SK-MEL-5 (cell line): ENCODE measurements around the gene SMARCA4. TPM values are rescaled to one million over a fixed set of nuclear protein-coding genes. Genes with fewer than 3 reads are reported as not detected.
A peak's percentile ranks its signal among the peaks of the same experiment; 100 is the strongest.

Source experiments
- DNase-seq: peaks from one replicate; pipeline ENCODE4 v3.0.0-alpha.2; 2016; ENCODE audit warnings: low read depth, low spot score
- in situ Hi-C: cut with HindIII; loops from 2 replicates; pipeline ENCODE4 v1.10.0; 2016; ENCODE audit warnings: low sequenced_read_pairs, high pct_unique_total_duplicates, low pct_unique_long_range_greater_than_20kb
- total RNA-seq: library from RNA; depleted of rRNA; stranded (reverse); fragments of >200 nt; shearing (Covaris generic); gene quantifications from 2 replicates; pipeline ENCODE4 v1.2.3, GENCODE V29; 2014

Gene SMARCA4
- total RNA-seq, 1 experiment from 2014 or later: 5.8 TPM

- in situ Hi-C loops: no loop called here
- no peak for DNase-seq
These were observed 59.0 kb downstream of the SMARCA4 start for GRCh38 chr19:11019824-11020223.

- in situ Hi-C loops: no loop called here
- DNase-seq: no peak
These were observed 59.6 kb downstream of the SMARCA4 start for GRCh38 chr19:11020423-11020822.

GRCh38 chr19:11020982-11021759 is 60.3 kb downstream of the SMARCA4 start:
- in situ Hi-C loops: no loop called here
- no peak for DNase-seq

GRCh38 chr19:11021760-11022144 is 60.9 kb downstream of the SMARCA4 start:
- in situ Hi-C loops: no loop called here

GRCh38 chr19:11023016-11023415 is 62.2 kb downstream of the SMARCA4 start:
- in situ Hi-C loops: no loop called here
- DNase-seq: no peak

More at GRCh38 chr19:11021760-11022144, 60.9 kb downstream of the SMARCA4 start:
- no peak for DNase-seq

GRCh38 chr19:11023710-11024109 is 62.9 kb downstream of the SMARCA4 start:
- in situ Hi-C loops: no loop called here
- no peak for DNase-seq

- DNase-seq: no peak
- in situ Hi-C loops: no loop called here
These were observed 63.4 kb downstream of the SMARCA4 start for GRCh38 chr19:11024259-11024658.

- no peak for DNase-seq
- in situ Hi-C loops: no loop called here
These were observed 64.2 kb downstream of the SMARCA4 start for GRCh38 chr19:11025006-11025405.

GRCh38 chr19:11025445-11025844 is 64.6 kb downstream of the SMARCA4 start:
- DNase-seq: no peak
- in situ Hi-C loops: no loop called here

GRCh38 chr19:11025997-11026396 is 65.2 kb downstream of the SMARCA4 start:
- no peak for DNase-seq
- in situ Hi-C loops: no loop called here

GRCh38 chr19:11027381-11027780 is 66.6 kb downstream of the SMARCA4 start:
- in situ Hi-C loops: no loop called here
- no peak for DNase-seq

- DNase-seq: no peak
- in situ Hi-C loops: no loop called here
These were observed 67.3 kb downstream of the SMARCA4 start for GRCh38 chr19:11028146-11028545.

- in situ Hi-C loops: no loop called here
- no peak for DNase-seq
These were observed 70.7 kb downstream of the SMARCA4 start for GRCh38 chr19:11031421-11032070.

- in situ Hi-C loops: no loop called here
- no peak for DNase-seq
These were observed 72.4 kb downstream of the SMARCA4 start for GRCh38 chr19:11033251-11033650.

GRCh38 chr19:11033763-11034162 is 72.9 kb downstream of the SMARCA4 start:
- in situ Hi-C loops: no loop called here
- no peak for DNase-seq

GRCh38 chr19:11034449-11035213 is 73.8 kb downstream of the SMARCA4 start:
- in situ Hi-C loops: no loop called here
- no peak for DNase-seq

- in situ Hi-C loops: no loop called here
These were observed 74.9 kb downstream of the SMARCA4 start for GRCh38 chr19:11035441-11036377.

More at GRCh38 chr19:11035441-11036377, 74.9 kb downstream of the SMARCA4 start:
- peak; percentile 90 for DNase-seq
